Heart left ventricle (tissue), 16 donors: ENCODE results near the gene OPCML. TPM values are rescaled to one million over a fixed set of nuclear protein-coding genes. Genes with fewer than 3 reads are reported as not detected.

Experiments
- ATAC-seq, 4 donors: fragments of 200-7000 bp; cut with Tn5 transposase; one replicate each; pipeline ENCODE4 v1.9.1; 2020 to 2022; ENCODE audit warnings: moderate library complexity in 4 of 4, mild to moderate bottlenecking in 3 of 4, moderate number of reproducible peaks in 1 of 4
- DNase-seq, 5 donors: peaks; one replicate each; pipeline ENCODE4 v3.0.0-alpha.2; 2020
- H3K27ac ChIP-seq, 12 donors: fragments of 200-600 bp; sonication (generic) in 4 of 12; one replicate each; pipeline versions ENCODE4 v1.5.0 to v1.8.0; 2016 to 2022; ENCODE audit warnings: mild to moderate bottlenecking in 2 of 12
- H3K27me3 ChIP-seq, 9 donors: fragments of 200-600 bp; sonication (generic) in 2 of 9; one replicate each; pipeline versions ENCODE4 v1.5.1 to v1.8.0; 2016 to 2022; ENCODE audit warnings: mild to moderate bottlenecking in 3 of 9
- H3K36me3 ChIP-seq, 9 donors: fragments of 200-600 bp; sonication (generic) in 2 of 9; one replicate each; pipeline versions ENCODE4 v1.5.0 to v1.8.0; 2018 to 2022; ENCODE audit warnings: mild to moderate bottlenecking in 2 of 9
- H3K4me1 ChIP-seq, 12 donors: fragments of 200-600 bp; sonication (generic) in 4 of 12; one replicate each; pipeline versions ENCODE4 v1.5.0 to v1.8.0; 2016 to 2022; ENCODE audit warnings: mild to moderate bottlenecking in 3 of 12
- H3K4me3 ChIP-seq, 12 donors: fragments of 200-600 bp; sonication (generic) in 4 of 12; one replicate each; pipeline versions ENCODE4 v1.5.0 to v1.8.0; 2017 to 2022; ENCODE audit warnings: mild to moderate bottlenecking in 9 of 12, moderate library complexity in 4 of 12
- H3K9me3 ChIP-seq, 12 donors: fragments of 200-600 bp; sonication (generic) in 4 of 12; one replicate each; pipeline versions ENCODE4 v1.5.0 to v1.8.0; 2016 to 2022; ENCODE audit warnings: mild to moderate bottlenecking in 1 of 12
- POLR2A ChIP-seq, 2 donors: fragments of 450-650 bp; IDR thresholded peaks; one replicate each; pipeline ENCODE4 v1.6.1; 2017; ENCODE audit warnings: antibody characterized with exemption in 2 of 2, mild to moderate bottlenecking in 2 of 2, moderate library complexity in 2 of 2
- whole genome bisulfite sequencing, 4 donors: extraction: QIAGEN DNeasy Blood & Tissue Kit in 2 of 4; methylation state at CpG; one replicate each; pipeline versions ENCODE4 v1.1.5 to v1.1.7; 2013 to 2018; 5-methylcytosine and 5-hydroxymethylcytosine counted together
- intact Hi-C, 10 donors: fragments of 100-400 bp; cut with DNase I; formaldehyde crosslinking; loops; one replicate each; pipeline versions ENCODE4 v1.11.1 to v1.14.2; 2022
- polyA plus RNA-seq, 2 donors: library from polyadenylated mRNA; stranded (reverse); fragments of 200-250 nt; gene quantifications; one replicate each; pipeline ENCODE4 v1.2.3, GENCODE V29; 2013
- total RNA-seq, 9 donors: library from RNA; depleted of rRNA in 2 of 9; stranded (reverse); fragments of >200 nt in 2 of 9; fragmentation: NEBNext Ultra II Directional in 3 of 9; extraction: Animal tissue kit (Norgen Biotek cat#: 25700) in 3 of 9; gene quantifications; one replicate each; pipeline versions ENCODE4 v1.1.0 to v1.2.4, GENCODE V29; 2016 to 2023
- TF ChIP-seq, protein P1 (sequence below), 12 donors: fragments of 200-600 bp; sonication (generic) in 4 of 12; IDR thresholded peaks; one replicate each; pipeline versions ENCODE4 v1.5.0 to v1.8.0; 2018 to 2022; ENCODE audit warnings: antibody characterized with exemption in 12 of 12, mild to moderate bottlenecking in 5 of 12
- donor health status: ischemic (EF 13 %, LVEDD 7.1; RV severe dilation, severe dysfunction).
- donor health status: healthy with polysubstance abuse.
- donor health status: DM: no; HTN: yes; CAD: no.
- donor health status: DM: no; HTN: no; CAD: no.
- donor health status: ischemic (EF 25% LVEDD 6.9; RV normal size, moderate dysfunction).
- donor health status: ischemic (EF 25% LVEDD 5.7; RV mildly dilated, moderate dysfunction).
- donor health status: healthy.
- donor health status: DM: yes; HTN: yes; CAD: no.
- donor health status: ischemic (EF 35%, LVEDD 5.7; RV mildly dilated, moderate dysfunction).
- donor health status: nonischemic (EF 11% LVEDD 7.7; RV severe dilation, severe dysfunction).
- donor health status: DM: yes; HTN: yes; CAD: no.
- donor health status: PGD.
- donor health status: ischemic (EF 29% LVEDD 5.4; RV normal size, mild dysfunction).
- donor health status: nonischemic (EF 23%, LVEDD 6.1; RV moderate dilation, normal function).

OPCML gene
- total and polyA plus RNA-seq, 11 donors = 0.04 to 1.3 (median 0.23) TPM; not detected in 3

DNA sequence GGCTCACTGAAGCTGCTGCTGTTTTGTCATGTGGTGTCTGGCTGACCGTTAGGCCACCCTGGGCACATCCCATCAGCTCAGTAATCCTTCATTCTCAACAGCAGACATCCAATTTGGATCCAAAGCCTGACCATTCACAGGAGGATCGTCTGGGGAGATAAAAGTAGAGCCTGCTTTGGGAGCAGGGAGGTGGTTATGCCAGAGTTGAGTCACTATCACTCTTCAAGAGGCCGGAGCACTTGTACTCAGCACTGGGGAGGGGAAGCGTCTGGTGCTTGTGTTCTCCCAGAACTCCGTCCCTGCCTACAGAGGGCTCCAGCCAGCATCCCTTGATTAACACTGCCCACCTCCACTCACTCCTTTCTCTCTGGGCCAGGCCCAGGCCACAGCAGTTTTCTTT is 382.6 kb downstream of the OPCML start:
- DNase-seq = peak in 1 of 5 donors; percentile 28
- intact Hi-C loops = no loop called here
- no peaks in the 10 kb centered on the region for H3K9me3 ChIP-seq
- TF ChIP-seq, protein P1, sequence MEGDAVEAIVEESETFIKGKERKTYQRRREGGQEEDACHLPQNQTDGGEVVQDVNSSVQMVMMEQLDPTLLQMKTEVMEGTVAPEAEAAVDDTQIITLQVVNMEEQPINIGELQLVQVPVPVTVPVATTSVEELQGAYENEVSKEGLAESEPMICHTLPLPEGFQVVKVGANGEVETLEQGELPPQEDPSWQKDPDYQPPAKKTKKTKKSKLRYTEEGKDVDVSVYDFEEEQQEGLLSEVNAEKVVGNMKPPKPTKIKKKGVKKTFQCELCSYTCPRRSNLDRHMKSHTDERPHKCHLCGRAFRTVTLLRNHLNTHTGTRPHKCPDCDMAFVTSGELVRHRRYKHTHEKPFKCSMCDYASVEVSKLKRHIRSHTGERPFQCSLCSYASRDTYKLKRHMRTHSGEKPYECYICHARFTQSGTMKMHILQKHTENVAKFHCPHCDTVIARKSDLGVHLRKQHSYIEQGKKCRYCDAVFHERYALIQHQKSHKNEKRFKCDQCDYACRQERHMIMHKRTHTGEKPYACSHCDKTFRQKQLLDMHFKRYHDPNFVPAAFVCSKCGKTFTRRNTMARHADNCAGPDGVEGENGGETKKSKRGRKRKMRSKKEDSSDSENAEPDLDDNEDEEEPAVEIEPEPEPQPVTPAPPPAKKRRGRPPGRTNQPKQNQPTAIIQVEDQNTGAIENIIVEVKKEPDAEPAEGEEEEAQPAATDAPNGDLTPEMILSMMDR (IDR thresholded peaks at IDR 0.05) = no peak
- TF ChIP-seq POLR2A (IDR thresholded peaks at IDR 0.05) = no peak
- peak in 3 of 4 donors; percentile 45 to 82 (median 72) for ATAC-seq
- peaks cover 0 to 8% (median 0%) of the 10 kb centered on the region in 12 donors for H3K4me1 ChIP-seq
- 18 to 27% (median 24%) methylated on average over 5 of the region's 5 CpGs for WGBS, 4 donors
- H3K27me3 ChIP-seq = peaks cover 0 to 23% (median 7%) of the 10 kb centered on the region in 9 donors
- H3K4me3 ChIP-seq = no peak overlapping the region
- H3K36me3 ChIP-seq = no peaks in the 10 kb centered on the region
- no peak overlapping the region for H3K27ac ChIP-seq

GRCh38 chr11:133147625-133148024 is 384.7 kb downstream of the OPCML start:
- intact Hi-C loops = no loop called here
- no peak overlapping the region for H3K4me3 ChIP-seq
- no peak for DNase-seq
- no peak overlapping the region for H3K27ac ChIP-seq
- peaks cover 0 to 6% (median 0%) of the 10 kb centered on the region in 9 donors for H3K27me3 ChIP-seq
- peaks cover 0 to 8% (median 0%) of the 10 kb centered on the region in 12 donors for H3K4me1 ChIP-seq
- no peak for TF ChIP-seq POLR2A (IDR thresholded peaks at IDR 0.05)
- TF ChIP-seq, protein P1 (IDR thresholded peaks at IDR 0.05) = no peak
- no peaks in the 10 kb centered on the region for H3K36me3 ChIP-seq
- WGBS, 4 donors = 91 to 93% (median 92%) methylated on average over 8 of the region's 8 CpGs
- no peak for ATAC-seq
- no peaks in the 10 kb centered on the region for H3K9me3 ChIP-seq

DNA sequence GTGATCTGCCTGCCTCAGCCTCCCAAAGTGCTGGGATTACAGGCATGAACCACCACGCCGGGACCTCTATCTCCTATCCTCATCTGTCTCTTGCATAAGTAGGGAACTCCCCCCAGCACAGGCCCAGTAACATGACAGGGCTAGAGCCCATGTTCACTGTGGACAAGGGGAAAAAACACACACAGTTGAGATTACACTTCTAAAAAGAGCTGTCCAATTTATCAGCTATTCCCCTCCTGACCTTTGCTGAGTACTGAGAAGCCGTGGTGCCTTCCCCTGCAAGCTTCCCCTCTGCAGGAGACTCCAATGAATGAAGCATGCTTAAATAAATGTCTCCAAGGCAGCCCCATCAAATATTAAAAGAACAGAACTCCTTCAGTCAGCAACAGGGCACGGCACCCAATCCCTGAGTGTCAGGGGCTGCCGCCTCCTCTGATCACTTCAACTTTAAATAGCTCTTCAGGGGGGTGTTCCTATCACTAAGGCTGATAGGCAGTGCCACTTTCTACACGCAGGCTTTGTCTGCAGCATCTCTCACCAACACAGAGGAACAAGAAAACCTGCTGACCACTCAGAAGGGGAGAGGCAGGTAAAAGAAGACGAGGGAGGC is 385.5 kb downstream of the OPCML start:
- Histone ChIP-seq H3K27ac (no peak overlapping the region), H3K9me3 (no peaks in the 10 kb centered on the region), H3K36me3 (no peaks in the 10 kb centered on the region), H3K4me3 (no peak overlapping the region), H3K27me3 (peaks cover 0 to 4% (median 0%) of the 10 kb centered on the region in 9 donors), H3K4me1 (peaks cover 0 to 8% (median 0%) of the 10 kb centered on the region in 12 donors)
- ATAC-seq (peak in 3 of 4 donors; percentile 20 to 59 (median 45)), DNase-seq (no peak)
- 47 to 50% (median 48%) methylated on average over 7 of the region's 7 CpGs for WGBS, 4 donors
- TF ChIP-seq, protein P1 (IDR thresholded peaks at IDR 0.05) = no peak
- TF ChIP-seq POLR2A (IDR thresholded peaks at IDR 0.05) = no peak
- intact Hi-C loops = no loop called here

DNA sequence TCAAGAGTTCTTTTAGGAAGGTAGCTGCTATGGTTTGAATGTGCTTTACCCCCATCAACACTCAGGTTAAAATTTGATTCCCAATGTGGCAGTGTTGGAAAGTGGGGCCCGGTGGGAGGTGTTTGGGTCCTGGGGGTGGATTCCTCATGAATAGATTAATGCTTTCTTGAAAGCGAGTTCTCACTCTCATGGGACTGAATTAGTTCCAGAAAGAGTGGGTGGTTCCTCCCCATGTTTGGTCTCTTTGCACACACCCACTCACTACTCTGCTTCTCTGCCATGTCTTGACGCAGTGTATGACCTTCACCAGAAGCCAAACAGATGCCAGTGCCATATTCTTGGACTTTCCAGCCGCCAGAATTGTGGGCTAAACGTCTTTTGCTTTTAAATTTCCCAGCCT is 394.4 kb downstream of the OPCML start:
- no peak for DNase-seq
- H3K36me3 ChIP-seq = no peaks in the 10 kb centered on the region
- peaks cover 0 to 10% (median 0%) of the 10 kb centered on the region in 9 donors for H3K27me3 ChIP-seq
- H3K27ac ChIP-seq = no peak overlapping the region
- H3K4me1 ChIP-seq = peaks cover 0 to 10% (median 0%) of the 10 kb centered on the region in 12 donors
- WGBS, 4 donors = 67 to 81% (median 71%) methylated on average over 5 of the region's 5 CpGs
- H3K9me3 ChIP-seq = no peaks in the 10 kb centered on the region
- no peak overlapping the region for H3K4me3 ChIP-seq
- intact Hi-C loops = loop anchor here in 3 of 10 donors (5.0 to 10.0 kb wide), 3 partner anchors 684 to 697 kb away; no protein-coding TSS in a partner anchor
- TF ChIP-seq, protein P1 (IDR thresholded peaks at IDR 0.05) = no peak
- TF ChIP-seq POLR2A (IDR thresholded peaks at IDR 0.05) = no peak
- no peak for ATAC-seq
